Activated CD4-positive, alpha-beta T cell treated with anti-CD3 and anti-CD28 coated beads for 4 hours (primary cell): ENCODE data around the gene RALGDS.
"Not testable (repeated sequence)": the region's sequence is repeated elsewhere in the genome, so short reads cannot be mapped to it uniquely, and the experiment has no call there.

Experiments used
- DNase-seq, 2 donors: peaks; one replicate each; pipeline ENCODE4 v3.0.0-alpha.2; 2020

The RALGDS gene

GRCh38 chr9:133121198-133121914, at the start of gene RALGDS:
Gene RALGDS, minus strand, starts transcription at chr9:133121240. Its CDS starts 86 bp downstream, at chr9:133121154.
- peak; percentile 91 for DNase-seq

- no peak for DNase-seq
Observed at GRCh38 chr9:133170716-133171115, 49.7 kb upstream of the RALGDS start.

- DNase-seq = not testable (repeated sequence)
Observed at GRCh38 chr9:133169687-133170086, 48.6 kb upstream of the RALGDS start.

GRCh38 chr9:133169102-133169501, 48.1 kb upstream of the RALGDS start:
- no peak for DNase-seq

- DNase-seq = no peak
Observed at GRCh38 chr9:133168432-133168831, 47.4 kb upstream of the RALGDS start.

- no peak for DNase-seq
Observed at GRCh38 chr9:133167769-133168168, 46.7 kb upstream of the RALGDS start.

- DNase-seq = no peak
Observed at GRCh38 chr9:133167096-133167730, 46.2 kb upstream of the RALGDS start.

- DNase-seq = no peak
Observed at GRCh38 chr9:133166392-133166791, 45.4 kb upstream of the RALGDS start.

GRCh38 chr9:133165452-133165730, 44.4 kb upstream of the RALGDS start:
- no peak for DNase-seq

GRCh38 chr9:133164191-133164590, 43.2 kb upstream of the RALGDS start:
- DNase-seq = no peak

GRCh38 chr9:133163504-133164172, 42.6 kb upstream of the RALGDS start, which contains the start of gene GBGT1:
Gene GBGT1, minus strand, starts transcription at chr9:133163914. Its CDS starts 1,502 bp downstream, at chr9:133162412.
- no peak for DNase-seq

GRCh38 chr9:133162861-133163503, 41.9 kb upstream of the RALGDS start:
- no peak for DNase-seq

GRCh38 chr9:133161547-133161950, 40.5 kb upstream of the RALGDS start:
- DNase-seq = no peak

- peak in 1 of 2 donors; percentile 49 for DNase-seq
Observed at GRCh38 chr9:133160742-133161546, 39.9 kb upstream of the RALGDS start.

- DNase-seq = no peak
Observed at GRCh38 chr9:133158695-133159094, 37.7 kb upstream of the RALGDS start.

- no peak for DNase-seq
Observed at GRCh38 chr9:133155156-133155555, 34.1 kb upstream of the RALGDS start.

- no peak for DNase-seq
Observed at GRCh38 chr9:133154097-133154989, 33.3 kb upstream of the RALGDS start.

- DNase-seq = no peak
Observed at GRCh38 chr9:133153227-133154096, 32.4 kb upstream of the RALGDS start.

GRCh38 chr9:133151601-133152525, 30.8 kb upstream of the RALGDS start:
- DNase-seq = no peak
